HCT116 (cell line): ENCODE results near the gene NDUFS1. TPM values are rescaled to one million over a fixed set of nuclear protein-coding genes. Genes with fewer than 3 reads are reported as not detected.

Source experiments
- ATAC-seq: fragments of 200-7000 bp; cut with Tn5 transposase; 2 replicates; pipeline ENCODE4 v1.9.1; 2020; ENCODE audit warnings: mild to moderate bottlenecking, moderate library complexity
- BruUV-seq: library from RNA; stranded (reverse); fragments of 400-500 nt; replicated peaks from 2 replicates; lab custom pipeline; 2021; lab: Mats Ljungman, UMichigan
- CTCF ChIA-PET: fragments of 300-600 bp; sonication (Branson Sonifier 250); formaldehyde crosslinking; loops from one replicate; lab custom pipeline; 2021; ENCODE audit warnings: antibody characterized with exemption; lab: Charles Lee
- POLR2A ChIA-PET: fragments of 300-600, 350-600 bp; sonication (Branson Sonifier 250); formaldehyde crosslinking; loops from one replicate; lab custom pipeline; 2021; ENCODE audit warnings: antibody characterized with exemption; lab: Charles Lee
- RAD21 ChIA-PET, 2 experiments: fragments of 300-600 bp; sonication (Branson Sonifier 250); formaldehyde crosslinking; loops; one replicate each; lab custom pipeline; 2023; ENCODE audit warnings: low total read pairs in 2 of 2; ENCODE audit not compliant: uncharacterized antibody in 2 of 2, unreplicated experiment in 2 of 2, low non-redundant PET in 1 of 2; lab: Charles Lee
- DNase-seq: peaks from one replicate; pipeline ENCODE4 v3.0.0-alpha.2; 2010; ENCODE audit warnings: low read depth, low spot score
- H2AFZ ChIP-seq: fragments of 200-600 bp; shearing (Covaris generic), sonication (generic); 2 replicates; pipeline ENCODE4 v1.6.1; 2017; ENCODE audit warnings: low read depth, mixed run types, mixed read lengths, antibody characterized with exemption, low read length; ENCODE audit not compliant: poor library complexity, severe bottlenecking
- H3K27ac ChIP-seq: 2 replicates; pipeline ENCODE4 v1.5.1; 2012; ENCODE audit warnings: low read depth, low read length
- H3K27me3 ChIP-seq: fragments of 200-600 bp; sonication (generic); 2 replicates; pipeline ENCODE4 v1.6.1; 2016; ENCODE audit warnings: mixed run types, low read length, mixed read lengths; ENCODE audit not compliant: insufficient read depth
- H3K36me3 ChIP-seq, 2 experiments: fragments of 200-500 bp in 1 of 2; fragments of 200-600 bp in 1 of 2; sonication (Bioruptor generic) in 1 of 2; sonication (generic) in 1 of 2; 2 replicates each; pipeline versions ENCODE4 v1.5.1 to v1.6.1; 2014 to 2016; ENCODE audit warnings: low read length in 2 of 2, inconsistent platforms in 1 of 2, mixed read lengths in 1 of 2, mixed run types in 1 of 2; ENCODE audit not compliant: insufficient read depth in 2 of 2, control insufficient read depth in 1 of 2
- H3K4me1 ChIP-seq, 2 experiments: fragments of 200-600 bp in 1 of 2; sonication (generic) in 1 of 2; 2 replicates each; pipeline versions ENCODE4 v1.5.1 to v1.6.1; 2012 to 2017; ENCODE audit warnings: low read length in 2 of 2, inconsistent platforms in 1 of 2, mild to moderate bottlenecking in 1 of 2, mixed read lengths in 1 of 2, mixed run types in 1 of 2, moderate library complexity in 1 of 2; ENCODE audit not compliant: insufficient read depth in 2 of 2, control insufficient read depth in 1 of 2
- H3K4me2 ChIP-seq: fragments of 200-600 bp; sonication (generic); 2 replicates; pipeline ENCODE4 v1.6.1; 2017; ENCODE audit warnings: mixed run types, low read length, mixed read lengths
- H3K4me3 ChIP-seq, 2 experiments: fragments of 200-600 bp in 1 of 2; sonication (generic) in 1 of 2; replicated peaks in 1 of 2; 2 replicates each; pipeline ENCODE4 v1.5.1; 2011 to 2016; ENCODE audit warnings: low read length in 2 of 2, control low read depth in 1 of 2, low read depth in 1 of 2, mild to moderate bottlenecking in 1 of 2, mixed read lengths in 1 of 2, mixed run types in 1 of 2
- H3K79me2 ChIP-seq: fragments of 200-600 bp; sonication (generic); 2 replicates; pipeline ENCODE4 v1.6.1; 2017; ENCODE audit warnings: mild to moderate bottlenecking, mixed run types, low read length, moderate library complexity, mixed read lengths; ENCODE audit not compliant: insufficient read depth
- H3K9ac ChIP-seq: fragments of 200-600 bp; sonication (generic); 2 replicates; pipeline ENCODE4 v1.6.1; 2016; ENCODE audit warnings: low read length, mixed read lengths
- H3K9me2 ChIP-seq: fragments of 200-600 bp; sonication (generic), shearing (Covaris generic); 2 replicates; pipeline ENCODE4 v1.6.1; 2017; ENCODE audit warnings: mixed run types, mild to moderate bottlenecking, moderate library complexity; ENCODE audit not compliant: insufficient read depth
- H3K9me3 ChIP-seq, 2 experiments: fragments of 200-500 bp in 1 of 2; fragments of 200-600 bp in 1 of 2; sonication (Bioruptor generic) in 1 of 2; sonication (generic) in 1 of 2; 2 replicates each; pipeline ENCODE4 v1.6.1; 2014 to 2017; ENCODE audit warnings: low read length in 2 of 2, mixed read lengths in 2 of 2, inconsistent platforms in 1 of 2, low read depth in 1 of 2, mild to moderate bottlenecking in 1 of 2, mixed run types in 1 of 2, moderate library complexity in 1 of 2; ENCODE audit not compliant: control insufficient read depth in 1 of 2, insufficient read depth in 1 of 2
- H4K20me1 ChIP-seq: fragments of 200-600 bp; sonication (generic), shearing (Covaris generic); 2 replicates; pipeline ENCODE4 v1.6.1; 2017; ENCODE audit warnings: mixed run types, mild to moderate bottlenecking, moderate library complexity; ENCODE audit not compliant: insufficient read depth
- CBX3 ChIP-seq: IDR thresholded peaks from 2 replicates; pipeline ENCODE4 v1.6.1; 2012; ENCODE audit warnings: low read depth
- CEBPB ChIP-seq: IDR thresholded peaks from 2 replicates; pipeline ENCODE4 v1.6.1; 2012; ENCODE audit warnings: low read depth
- EGR1 ChIP-seq: IDR thresholded peaks from 2 replicates; pipeline ENCODE4 v1.6.1; 2012; ENCODE audit warnings: low read depth
- ELF1 ChIP-seq: IDR thresholded peaks from 2 replicates; pipeline ENCODE4 v1.6.1; 2012; ENCODE audit warnings: low read depth, borderline replicate concordance
- EZH2 ChIP-seq: fragments of 200-600 bp; sonication (generic); IDR thresholded peaks from 2 replicates; pipeline ENCODE4 v1.6.1; 2017; ENCODE audit warnings: antibody characterized with exemption, mixed run types
- POLR2A ChIP-seq: IDR thresholded peaks from 2 replicates; pipeline ENCODE4 v1.7.0; 2011; ENCODE audit warnings: borderline replicate concordance; ENCODE audit not compliant: insufficient read depth, insufficient read length; ENCODE audit errors: extremely low read depth
- TCF7L2 ChIP-seq: IDR thresholded peaks from 2 replicates; pipeline ENCODE4 v1.7.0; 2011; ENCODE audit warnings: borderline replicate concordance, inconsistent platforms; ENCODE audit not compliant: insufficient read depth, insufficient read length; ENCODE audit errors: extremely low read depth
- YY1 ChIP-seq: IDR thresholded peaks from 2 replicates; pipeline ENCODE4 v1.6.1; 2011; ENCODE audit warnings: low read length, low read depth, moderate library complexity, mild to moderate bottlenecking; ENCODE audit not compliant: insufficient replicate concordance; ENCODE audit errors: extremely low read depth
- ZNF274 ChIP-seq: fragments of 200-500 bp; sonication (Bioruptor generic); IDR thresholded peaks from 2 replicates; pipeline ENCODE4 v1.6.1; 2014; ENCODE audit warnings: mild to moderate bottlenecking, low read depth, low read length, inconsistent platforms
- intact Hi-C: fragments of 100-400 bp; cut with micrococcal nuclease; formaldehyde crosslinking; loops from 2 replicates; pipeline ENCODE4 v1.10.0; 2022
- total RNA-seq: library from RNA; stranded (reverse); gene quantifications from one replicate; pipeline ENCODE4 v1.2.1, GENCODE V29; 2021; ENCODE audit not compliant: unreplicated experiment
- TF ChIP-seq, protein P1 (sequence below): IDR thresholded peaks from 2 replicates; pipeline ENCODE4 v1.6.1; 2012
- TF ChIP-seq, protein P2 (sequence below): IDR thresholded peaks from 2 replicates; pipeline ENCODE4 v1.6.1; 2011; ENCODE audit warnings: mild to moderate bottlenecking, low read length, moderate library complexity; ENCODE audit not compliant: insufficient replicate concordance; ENCODE audit errors: extremely low read depth

Gene NDUFS1
- total RNA-seq, 1 experiment from 2014 or later: 86.6 TPM

DNA sequence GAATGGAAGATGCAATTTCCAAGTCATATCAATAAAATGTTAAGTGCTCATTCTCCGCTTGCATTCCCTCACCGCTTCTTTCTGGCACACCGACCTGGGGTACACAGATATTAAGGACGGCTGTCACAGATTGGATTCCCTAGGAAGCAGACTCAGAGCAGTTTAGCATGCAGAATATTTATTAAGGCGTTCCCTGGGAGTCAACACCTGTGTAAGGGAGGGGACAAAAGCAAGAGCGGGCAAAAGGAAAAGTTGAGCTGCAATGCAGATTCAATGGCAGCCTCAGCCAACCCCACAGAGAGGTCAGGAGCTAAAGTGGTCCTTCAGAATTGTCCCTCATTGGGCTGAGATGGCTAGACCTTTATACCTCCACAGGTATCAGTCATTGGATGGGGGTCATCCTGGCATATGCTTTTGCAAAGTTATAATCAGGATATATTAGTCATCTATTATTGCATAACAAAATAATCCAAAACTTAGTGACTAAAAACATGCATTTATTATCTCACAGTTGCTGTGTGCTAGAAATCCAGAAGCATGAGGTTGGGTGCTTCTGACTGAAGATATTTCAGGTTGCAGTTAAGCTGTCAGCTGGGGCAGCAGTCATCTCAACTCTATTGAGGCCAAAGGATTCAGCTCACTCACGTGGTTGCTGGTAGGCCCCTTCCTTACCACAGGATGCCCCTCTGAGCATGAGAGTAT lies 46.2 kb downstream of the NDUFS1 start:
- Histone ChIP-seq H3K9me3 (no peaks in the 10 kb centered on the region), H3K27me3 (no peaks in the 10 kb centered on the region), H3K9ac (no peak overlapping the region), H3K9me2 (no peaks in the 10 kb centered on the region), H3K36me3 (no peaks in the 10 kb centered on the region), H3K27ac (no peak overlapping the region), H3K4me3 (no peak overlapping the region), H2AFZ (no peak overlapping the region), H4K20me1 (peaks cover 3% of the 10 kb centered on the region; the same call in 1 of the 2 replicates), H3K4me1 (no peaks in the 10 kb centered on the region), H3K79me2 (no peaks in the 10 kb centered on the region), H3K4me2 (no peak overlapping the region)
- ChIA-PET RAD21 (no interaction called here), POLR2A (no interaction called here), CTCF (no interaction called here)
- no peak for ATAC-seq
- intact Hi-C loops: no loop called here
- TF ChIP-seq YY1 (no peak), POLR2A (no peak), ZNF274 (no peak), ELF1 (no peak), CEBPB (no peak), TCF7L2 (no peak), EZH2 (no peak), EGR1 (no peak), CBX3 (no peak)
- TF ChIP-seq, protein P1, sequence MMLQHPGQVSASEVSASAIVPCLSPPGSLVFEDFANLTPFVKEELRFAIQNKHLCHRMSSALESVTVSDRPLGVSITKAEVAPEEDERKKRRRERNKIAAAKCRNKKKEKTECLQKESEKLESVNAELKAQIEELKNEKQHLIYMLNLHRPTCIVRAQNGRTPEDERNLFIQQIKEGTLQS: no peak
- TF ChIP-seq, protein P2, sequence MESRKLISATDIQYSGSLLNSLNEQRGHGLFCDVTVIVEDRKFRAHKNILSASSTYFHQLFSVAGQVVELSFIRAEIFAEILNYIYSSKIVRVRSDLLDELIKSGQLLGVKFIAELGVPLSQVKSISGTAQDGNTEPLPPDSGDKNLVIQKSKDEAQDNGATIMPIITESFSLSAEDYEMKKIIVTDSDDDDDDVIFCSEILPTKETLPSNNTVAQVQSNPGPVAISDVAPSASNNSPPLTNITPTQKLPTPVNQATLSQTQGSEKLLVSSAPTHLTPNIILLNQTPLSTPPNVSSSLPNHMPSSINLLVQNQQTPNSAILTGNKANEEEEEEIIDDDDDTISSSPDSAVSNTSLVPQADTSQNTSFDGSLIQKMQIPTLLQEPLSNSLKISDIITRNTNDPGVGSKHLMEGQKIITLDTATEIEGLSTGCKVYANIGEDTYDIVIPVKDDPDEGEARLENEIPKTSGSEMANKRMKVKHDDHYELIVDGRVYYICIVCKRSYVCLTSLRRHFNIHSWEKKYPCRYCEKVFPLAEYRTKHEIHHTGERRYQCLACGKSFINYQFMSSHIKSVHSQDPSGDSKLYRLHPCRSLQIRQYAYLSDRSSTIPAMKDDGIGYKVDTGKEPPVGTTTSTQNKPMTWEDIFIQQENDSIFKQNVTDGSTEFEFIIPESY: no peak
- no peak for DNase-seq
- BruUV-seq: no TSS peak
